Inferior parietal cortex (tissue), 1 donor: ENCODE data around the gene TMEM212.
A peak's percentile ranks its signal among the peaks of the same experiment; 100 is the strongest.

Experiments
- DNase-seq: peaks from one replicate; pipeline ENCODE4 v3.0.0-alpha.2; 2016; ENCODE audit errors: extremely low spot score

Gene TMEM212

GRCh38 chr3:171842864-171843518, at the start of gene TMEM212:
Gene TMEM212 (plus strand): TSS chr3:171843349. CDS start chr3:171843384, 35 bp downstream.
- no peak for DNase-seq

- no peak for DNase-seq
These were observed 46.4 kb upstream of the TMEM212 start for GRCh38 chr3:171796625-171797264.

- DNase-seq = no peak
These were observed 45.9 kb upstream of the TMEM212 start for GRCh38 chr3:171797265-171797679.

- no peak for DNase-seq
These were observed 45.3 kb upstream of the TMEM212 start for GRCh38 chr3:171797873-171798272.

- no peak for DNase-seq
These were observed 43.6 kb upstream of the TMEM212 start for GRCh38 chr3:171799501-171799900.

- no peak for DNase-seq
These were observed 41.2 kb upstream of the TMEM212 start for GRCh38 chr3:171801738-171802589.

- DNase-seq = no peak
These were observed 40.6 kb upstream of the TMEM212 start for GRCh38 chr3:171802590-171802956.

GRCh38 chr3:171803044-171803443, 40.1 kb upstream of the TMEM212 start:
- DNase-seq = no peak

GRCh38 chr3:171804618-171805389, 38.3 kb upstream of the TMEM212 start:
- no peak for DNase-seq

GRCh38 chr3:171805687-171806086, 37.5 kb upstream of the TMEM212 start:
- no peak for DNase-seq

- no peak for DNase-seq
These were observed 36.7 kb upstream of the TMEM212 start for GRCh38 chr3:171806200-171807128.

GRCh38 chr3:171807129-171807675, 35.9 kb upstream of the TMEM212 start:
- no peak for DNase-seq

GRCh38 chr3:171807806-171808205, 35.3 kb upstream of the TMEM212 start:
- DNase-seq = no peak

GRCh38 chr3:171809611-171809860, 33.6 kb upstream of the TMEM212 start:
- DNase-seq = no peak

- DNase-seq = peak; percentile 75
These were observed 33.1 kb upstream of the TMEM212 start, which contains the start of gene PLD1 for GRCh38 chr3:171809861-171810628. Gene PLD1 (minus strand): TSS chr3:171810483. CDS start chr3:171738051, 72,432 bp downstream.

GRCh38 chr3:171810629-171811294, 32.4 kb upstream of the TMEM212 start:
- DNase-seq = no peak

- no peak for DNase-seq
These were observed 31.7 kb upstream of the TMEM212 start for GRCh38 chr3:171811295-171811912.

GRCh38 chr3:171811913-171812335, 31.2 kb upstream of the TMEM212 start:
- DNase-seq = no peak

GRCh38 chr3:171812811-171813210, 30.3 kb upstream of the TMEM212 start:
- no peak for DNase-seq
